ENCODE data around the gene MPST. TPM values are rescaled to one million over a fixed set of nuclear protein-coding genes. Genes with fewer than 3 reads are reported as not detected.

Gene MPST
- total RNA-seq, 1 donor from 2014 or later: 36.9 TPM

DNA sequence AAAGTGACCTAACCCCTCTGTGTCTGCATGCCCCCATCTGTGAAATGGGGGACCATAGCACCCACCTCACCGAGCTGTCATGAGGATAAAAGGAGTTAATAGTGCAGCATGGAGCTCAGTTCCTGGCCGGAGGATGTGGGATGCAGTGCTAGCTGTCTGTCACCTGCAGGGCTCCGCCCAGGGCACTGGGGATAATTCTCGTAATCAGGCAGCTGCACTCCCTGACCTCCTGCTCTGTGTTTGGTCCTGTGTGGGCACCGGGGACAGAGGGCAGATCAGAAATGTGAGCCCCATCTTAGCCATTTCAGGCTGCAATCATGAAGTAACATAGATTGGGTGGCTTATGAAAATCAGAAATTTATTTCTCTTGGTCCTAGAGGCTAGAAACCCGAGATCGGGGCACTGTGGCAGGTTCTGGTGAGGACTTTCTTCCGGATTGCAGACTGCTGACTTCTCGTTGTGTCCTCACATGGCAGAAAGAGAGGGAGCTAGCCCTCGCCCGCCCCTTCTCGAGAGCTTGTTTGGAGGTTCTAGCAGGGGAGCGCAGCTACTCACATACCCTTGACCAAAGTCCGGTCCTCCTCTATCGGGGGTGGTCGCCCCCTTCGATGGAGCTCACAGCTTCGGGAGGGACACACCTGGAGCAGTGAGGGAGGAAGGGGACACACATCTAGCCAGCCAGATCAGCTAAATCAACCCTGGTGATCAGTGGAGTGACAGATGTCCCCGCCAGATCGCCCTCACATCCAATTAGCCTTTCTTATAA is 35.2 kb downstream of the MPST start:
- H3K9ac ChIP-seq: no peak overlapping the region
- H3K36me3 ChIP-seq: no peaks in the 10 kb centered on the region
- peaks cover 5% of the 10 kb centered on the region for H4K20me1 ChIP-seq (ENCODE audit: low read depth)
- no peak for TF ChIP-seq EZH2 (IDR thresholded peaks at IDR 0.05)
- TF ChIP-seq, protein P1, sequence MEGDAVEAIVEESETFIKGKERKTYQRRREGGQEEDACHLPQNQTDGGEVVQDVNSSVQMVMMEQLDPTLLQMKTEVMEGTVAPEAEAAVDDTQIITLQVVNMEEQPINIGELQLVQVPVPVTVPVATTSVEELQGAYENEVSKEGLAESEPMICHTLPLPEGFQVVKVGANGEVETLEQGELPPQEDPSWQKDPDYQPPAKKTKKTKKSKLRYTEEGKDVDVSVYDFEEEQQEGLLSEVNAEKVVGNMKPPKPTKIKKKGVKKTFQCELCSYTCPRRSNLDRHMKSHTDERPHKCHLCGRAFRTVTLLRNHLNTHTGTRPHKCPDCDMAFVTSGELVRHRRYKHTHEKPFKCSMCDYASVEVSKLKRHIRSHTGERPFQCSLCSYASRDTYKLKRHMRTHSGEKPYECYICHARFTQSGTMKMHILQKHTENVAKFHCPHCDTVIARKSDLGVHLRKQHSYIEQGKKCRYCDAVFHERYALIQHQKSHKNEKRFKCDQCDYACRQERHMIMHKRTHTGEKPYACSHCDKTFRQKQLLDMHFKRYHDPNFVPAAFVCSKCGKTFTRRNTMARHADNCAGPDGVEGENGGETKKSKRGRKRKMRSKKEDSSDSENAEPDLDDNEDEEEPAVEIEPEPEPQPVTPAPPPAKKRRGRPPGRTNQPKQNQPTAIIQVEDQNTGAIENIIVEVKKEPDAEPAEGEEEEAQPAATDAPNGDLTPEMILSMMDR (IDR thresholded peaks at IDR 0.05): no peak
- no peak for TF ChIP-seq EZH2phosphoT487 (IDR thresholded peaks at IDR 0.05)
- H3K27ac ChIP-seq: no peak overlapping the region
- no peak overlapping the region for H2AFZ ChIP-seq (replicated peaks)
- Mint-ChIP-seq H3K4me1 (peaks cover 15% of the 10 kb centered on the region), H3K36me3 (peaks cover 5% of the 10 kb centered on the region), H3K27ac (peak overlapping the region; percentile 17), H3K27me3 (ENCODE audit: insufficient read depth, low read depth) (no peaks in the 10 kb centered on the region), H3K4me3 (no peak overlapping the region), H3K9me3 (no peaks in the 10 kb centered on the region)
- no peaks in the 10 kb centered on the region for H3K79me2 ChIP-seq (ENCODE audit: low read depth)
- H3K4me2 ChIP-seq: no peak overlapping the region
- H3K27me3 ChIP-seq: peaks cover 12% of the 10 kb centered on the region
- H3F3A ChIP-seq (ENCODE audit: low read depth): peaks cover 8% of the 10 kb centered on the region
- H3K4me1 ChIP-seq: peaks cover 5% of the 10 kb centered on the region
- no peak for DNase-seq (ENCODE audit: low spot score)
- H3K9me3 ChIP-seq (ENCODE audit: low read depth): no peaks in the 10 kb centered on the region
- H3K4me3 ChIP-seq: no peak overlapping the region

DNA sequence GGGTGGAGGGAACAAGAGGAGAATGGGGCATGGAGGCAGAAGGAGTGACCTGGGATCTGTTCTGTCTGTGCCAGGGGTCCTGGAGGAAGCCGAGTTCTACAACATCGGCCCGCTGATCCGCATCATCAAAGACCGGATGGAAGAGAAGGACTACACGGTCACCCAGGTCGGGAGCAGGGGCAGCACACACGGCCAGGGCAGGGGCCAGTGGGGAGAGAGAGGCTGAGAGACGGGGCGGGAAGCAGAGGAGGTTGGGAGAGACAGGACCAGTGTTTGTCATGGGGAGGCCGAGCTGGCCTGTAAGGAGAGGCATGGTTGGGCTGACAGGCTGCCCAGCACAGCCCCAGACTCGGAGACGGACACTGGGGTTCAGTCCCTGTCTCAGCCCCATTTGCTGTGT is 36.7 kb downstream of the MPST start:
- TF ChIP-seq EZH2phosphoT487 (IDR thresholded peaks at IDR 0.05) (no peak), EZH2 (IDR thresholded peaks at IDR 0.05) (no peak)
- TF ChIP-seq, protein P1 (IDR thresholded peaks at IDR 0.05): no peak
- Mint-ChIP-seq H3K36me3 (peaks cover 7% of the 10 kb centered on the region), H3K27ac (no peak overlapping the region), H3K9me3 (no peaks in the 10 kb centered on the region), H3K27me3 (ENCODE audit: insufficient read depth, low read depth) (no peaks in the 10 kb centered on the region), H3K4me1 (peaks cover 15% of the 10 kb centered on the region), H3K4me3 (no peak overlapping the region)
- Histone ChIP-seq H3K4me3 (no peak overlapping the region), H3K9me3 (ENCODE audit: low read depth) (no peaks in the 10 kb centered on the region), H3K36me3 (no peaks in the 10 kb centered on the region), H3K4me1 (peaks cover 5% of the 10 kb centered on the region), H3K79me2 (ENCODE audit: low read depth) (no peaks in the 10 kb centered on the region), H3K27me3 (no peaks in the 10 kb centered on the region), H3K4me2 (no peak overlapping the region), H3K9ac (no peak overlapping the region), H4K20me1 (ENCODE audit: low read depth) (peaks cover 5% of the 10 kb centered on the region), H3F3A (ENCODE audit: low read depth) (peaks cover 2% of the 10 kb centered on the region), H2AFZ (replicated peaks) (no peak overlapping the region), H3K27ac (no peak overlapping the region)
- DNase-seq (ENCODE audit: low spot score): no peak

DNA sequence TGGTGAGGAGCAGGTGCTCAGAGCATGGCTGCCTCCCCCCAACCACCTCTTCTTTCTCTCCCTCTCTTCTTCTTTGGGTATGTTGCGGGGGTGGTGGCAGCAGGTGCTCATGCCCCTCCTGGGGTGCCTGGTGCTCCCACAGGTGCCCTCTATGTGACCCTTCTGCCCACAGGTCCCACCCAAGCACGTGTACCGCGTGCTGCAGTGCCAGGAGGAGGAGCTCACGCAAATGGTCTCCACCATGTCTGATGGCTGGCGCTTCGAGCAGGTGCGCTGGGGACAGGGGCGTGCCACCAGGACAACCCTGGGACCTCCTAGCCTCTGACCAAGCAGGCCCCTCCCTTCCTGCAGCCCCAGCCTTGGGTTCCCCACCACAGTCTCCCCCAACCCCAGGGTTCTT is 37.7 kb downstream of the MPST start:
- Mint-ChIP-seq H3K27me3 (ENCODE audit: insufficient read depth, low read depth) (no peaks in the 10 kb centered on the region), H3K36me3 (peaks cover 7% of the 10 kb centered on the region), H3K4me3 (peak overlapping the region; percentile 21), H3K4me1 (peaks cover 15% of the 10 kb centered on the region), H3K27ac (peak overlapping the region; percentile 78), H3K9me3 (no peaks in the 10 kb centered on the region)
- no peak for DNase-seq (ENCODE audit: low spot score)
- no peak overlapping the region for H2AFZ ChIP-seq (replicated peaks)
- H3K9me3 ChIP-seq (ENCODE audit: low read depth): no peaks in the 10 kb centered on the region
- peaks cover 3% of the 10 kb centered on the region for H4K20me1 ChIP-seq (ENCODE audit: low read depth)
- H3F3A ChIP-seq (ENCODE audit: low read depth): peaks cover 2% of the 10 kb centered on the region
- no peak for TF ChIP-seq EZH2phosphoT487 (IDR thresholded peaks at IDR 0.05)
- TF ChIP-seq, protein P1 (IDR thresholded peaks at IDR 0.05): no peak
- no peak for TF ChIP-seq EZH2 (IDR thresholded peaks at IDR 0.05)
- H3K27me3 ChIP-seq: no peaks in the 10 kb centered on the region
- H3K9ac ChIP-seq: no peak overlapping the region
- H3K4me2 ChIP-seq: no peak overlapping the region
- no peak overlapping the region for H3K27ac ChIP-seq
- H3K4me3 ChIP-seq: no peak overlapping the region
- H3K4me1 ChIP-seq: peaks cover 3% of the 10 kb centered on the region
- H3K36me3 ChIP-seq: no peaks in the 10 kb centered on the region
- H3K79me2 ChIP-seq (ENCODE audit: low read depth): no peaks in the 10 kb centered on the region
